ENCODE data around the gene PEX7.
"Not testable (repeated sequence)": the region's sequence is repeated elsewhere in the genome, so short reads cannot be mapped to it uniquely, and the experiment has no call there.

PEX7 gene

GRCh38 chr6:136822376-136823127 is at the start of gene PEX7:
Gene PEX7, plus strand, starts transcription at chr6:136822592. Its CDS starts 74 bp downstream, at chr6:136822666.
- peak; percentile 93 for DNase-seq

DNA sequence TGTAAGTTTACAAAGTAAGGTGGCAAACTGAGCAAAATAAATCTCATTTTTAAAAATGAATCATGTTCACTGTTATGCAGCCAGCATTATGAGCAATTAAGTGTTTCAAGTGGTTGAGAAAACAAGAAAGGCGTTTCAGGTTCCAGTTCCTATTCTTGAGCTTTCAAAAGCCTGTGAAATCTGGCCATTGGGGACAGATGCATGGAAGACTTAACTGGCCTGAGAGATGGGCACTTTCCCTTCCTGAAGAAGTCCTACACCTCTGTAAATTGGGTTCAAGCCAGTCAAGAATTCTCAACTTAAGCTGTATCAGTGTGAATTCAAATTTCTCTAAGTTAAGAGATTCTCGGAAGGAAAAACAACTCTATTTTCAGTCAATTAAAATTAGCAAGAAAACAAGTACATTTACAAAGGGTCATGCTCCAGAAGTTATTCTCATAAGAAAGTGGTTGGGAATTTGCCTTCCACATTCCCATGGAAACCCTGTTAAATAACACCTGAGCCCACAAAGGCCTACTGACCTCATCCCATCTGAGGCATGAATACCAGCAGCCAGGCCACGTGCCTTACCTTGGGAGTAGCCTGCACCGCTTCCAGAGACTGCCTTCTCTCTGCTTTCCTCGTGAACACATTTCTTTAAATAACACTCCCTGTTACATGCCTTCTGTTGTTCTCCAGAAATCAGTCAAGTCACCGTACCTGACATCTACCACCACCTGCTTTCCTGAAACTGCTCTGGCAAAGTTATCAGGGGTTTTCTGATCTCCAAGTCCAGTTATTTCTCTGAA is 49.5 kb upstream of the PEX7 start:
- DNase-seq = peak; percentile 79

- no peak for DNase-seq
These were observed 49.0 kb upstream of the PEX7 start for GRCh38 chr6:136773473-136773796.

GRCh38 chr6:136774228-136775041 is 48.0 kb upstream of the PEX7 start:
- DNase-seq = peak; percentile 84

GRCh38 chr6:136775081-136775480 is 47.3 kb upstream of the PEX7 start:
- DNase-seq = no peak

DNA sequence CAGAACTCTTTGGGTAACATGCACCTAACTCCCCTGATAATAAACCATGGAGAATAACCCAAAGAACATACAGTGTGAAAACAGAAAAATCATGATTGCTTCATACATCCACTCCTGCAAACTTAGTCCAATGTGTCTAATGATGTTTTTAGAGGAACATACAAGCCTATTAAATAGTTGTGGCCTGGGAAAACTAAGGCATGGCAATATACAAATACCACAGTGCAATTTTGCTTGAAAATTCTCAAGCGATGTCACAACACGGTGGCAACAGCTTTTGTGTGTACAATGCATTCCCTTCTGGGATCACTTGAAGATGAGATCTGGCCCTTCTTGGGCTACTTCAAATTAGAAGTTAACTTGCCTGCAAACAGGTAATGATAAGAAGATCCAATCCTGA is 46.8 kb upstream of the PEX7 start:
- no peak for DNase-seq

DNA sequence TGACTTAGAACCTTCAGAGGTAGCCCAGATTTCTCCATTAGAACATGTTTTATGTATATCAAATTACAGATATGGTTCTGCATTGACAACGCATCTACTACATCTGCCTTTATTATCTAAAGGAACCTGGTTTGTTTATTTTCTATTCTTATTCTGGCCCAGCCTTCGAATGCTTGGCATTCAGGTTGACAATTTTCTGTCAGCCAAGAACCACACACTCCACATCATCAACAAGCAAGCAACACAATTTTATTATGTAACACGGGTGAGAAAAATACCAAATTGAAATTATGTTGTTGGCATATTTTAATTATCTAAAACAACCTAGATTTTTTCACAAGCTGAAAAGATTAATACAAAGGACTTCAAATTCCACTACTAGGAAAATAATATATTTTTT is 44.7 kb upstream of the PEX7 start:
- no peak for DNase-seq

- no peak for DNase-seq
These were observed 42.7 kb upstream of the PEX7 start for GRCh38 chr6:136779682-136780081.

GRCh38 chr6:136780972-136781371 is 41.4 kb upstream of the PEX7 start:
- DNase-seq = no peak

- peak; percentile 57 for DNase-seq
These were observed 40.2 kb upstream of the PEX7 start for GRCh38 chr6:136782021-136782770.

DNA sequence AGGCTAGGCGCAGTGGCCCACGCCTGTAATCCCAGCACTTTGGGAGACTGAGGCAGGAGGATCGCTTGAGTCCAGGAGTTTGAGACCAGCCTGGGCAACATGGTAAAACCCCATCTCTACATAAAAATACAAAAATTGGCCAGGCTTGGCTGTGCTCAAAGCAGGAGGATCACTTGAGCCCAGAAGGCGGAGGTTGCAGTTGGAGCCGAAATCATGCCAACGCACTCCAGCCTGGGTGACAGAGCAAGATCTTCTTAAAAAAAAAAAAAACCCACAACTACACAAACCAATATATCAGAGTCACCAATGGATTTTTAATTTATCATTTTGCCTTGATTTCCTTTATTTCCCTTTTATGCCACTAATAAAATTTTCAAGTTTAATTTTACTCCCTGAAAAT is 39.4 kb upstream of the PEX7 start:
- no peak for DNase-seq

DNA sequence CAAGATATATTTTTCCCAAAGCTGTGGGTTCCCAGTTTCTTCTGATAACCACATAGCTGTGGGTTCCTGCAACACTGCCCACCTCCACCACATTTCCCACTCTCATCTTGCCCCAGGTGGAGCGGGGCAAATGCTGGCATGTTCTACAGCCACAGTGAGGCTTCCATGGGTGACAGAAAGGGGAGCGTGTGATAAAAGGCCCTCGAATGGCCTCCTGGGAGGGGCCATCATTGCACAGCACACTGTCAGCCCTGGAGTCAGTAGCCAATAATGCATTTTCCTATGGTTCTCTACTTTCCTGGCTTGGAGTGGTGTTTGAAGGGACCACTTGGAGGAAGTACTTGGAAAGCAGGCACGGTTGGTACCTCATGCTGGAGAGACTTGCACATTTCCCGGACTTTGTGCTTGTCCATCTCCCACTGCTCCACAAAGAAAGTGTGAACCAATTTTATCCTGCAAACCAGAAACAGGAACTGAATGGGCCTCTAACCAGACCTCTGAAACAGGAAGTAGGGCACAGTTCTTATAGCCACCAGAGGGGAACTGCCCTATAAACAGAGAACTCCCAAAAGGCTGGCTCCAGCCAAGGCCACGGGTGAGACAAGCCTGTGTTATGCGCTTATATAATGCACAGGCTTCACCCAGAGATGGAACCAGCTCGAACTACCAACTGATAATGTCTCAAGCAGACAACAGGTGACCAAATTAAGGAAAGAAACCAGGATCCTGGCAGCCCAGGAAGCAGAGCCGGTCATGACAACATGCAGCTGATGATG is 38.7 kb upstream of the PEX7 start:
- DNase-seq = peak; percentile 86

DNA sequence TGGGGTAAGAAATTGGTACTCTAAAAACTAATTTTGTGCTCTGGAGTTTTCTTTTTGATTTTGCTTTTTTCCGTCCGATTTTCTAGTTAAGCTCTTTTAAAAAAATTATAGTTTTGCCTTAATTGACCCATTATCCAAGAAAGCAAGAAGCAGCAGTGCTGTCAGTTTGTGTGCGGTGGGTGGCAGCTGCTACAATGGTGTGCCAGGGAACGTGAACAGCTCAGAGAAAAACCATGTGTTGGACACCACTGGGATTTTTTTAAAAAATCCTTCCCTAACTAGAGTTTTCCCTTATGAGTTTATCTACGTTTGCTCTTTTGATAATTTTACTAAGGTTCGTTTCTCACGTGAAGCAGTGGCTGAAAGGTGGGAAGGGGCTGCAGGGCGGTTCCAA is 38.1 kb upstream of the PEX7 start:
- no peak for DNase-seq

DNA sequence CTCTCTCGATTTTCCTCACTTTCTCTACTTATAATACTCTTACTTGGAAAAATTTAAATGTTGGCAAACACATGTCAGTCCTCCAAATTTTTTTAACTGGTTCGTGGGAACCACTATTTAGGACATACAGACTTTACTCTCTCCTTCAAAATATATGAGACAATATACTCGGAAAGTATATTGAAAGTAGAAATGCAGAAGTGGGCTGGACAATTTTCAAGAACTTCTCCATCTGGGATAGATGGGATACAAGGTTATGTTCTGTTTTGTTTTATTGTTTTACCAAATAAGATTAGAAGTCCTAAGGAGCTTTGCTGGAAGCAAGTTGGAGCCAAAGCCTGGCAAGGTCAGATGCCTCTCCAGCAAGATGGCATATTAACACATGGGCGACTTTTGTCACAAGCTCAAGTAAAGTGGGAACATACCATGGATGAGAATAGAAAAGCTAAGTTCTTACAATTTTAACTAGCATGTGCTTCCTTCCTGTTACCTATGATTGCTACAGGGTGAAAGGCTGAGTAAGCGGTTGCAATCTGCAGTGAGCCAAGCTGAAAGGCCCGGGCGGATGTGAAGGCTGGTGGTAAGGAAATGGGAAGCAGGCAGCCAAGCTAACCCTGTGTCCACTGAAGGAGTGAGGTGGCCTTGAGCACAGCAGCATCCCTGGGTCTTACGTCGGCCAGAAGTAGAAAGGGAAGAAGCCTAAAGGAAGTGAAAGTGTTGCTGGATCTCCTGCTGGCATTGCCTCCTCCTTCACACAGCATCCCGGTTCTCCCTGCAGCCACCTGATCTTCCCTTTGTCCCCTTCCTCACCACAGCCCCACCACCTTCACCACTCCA is 37.3 kb upstream of the PEX7 start:
- peak; percentile 88 for DNase-seq

- DNase-seq = no peak
These were observed 35.7 kb upstream of the PEX7 start for GRCh38 chr6:136786658-136787057.

DNA sequence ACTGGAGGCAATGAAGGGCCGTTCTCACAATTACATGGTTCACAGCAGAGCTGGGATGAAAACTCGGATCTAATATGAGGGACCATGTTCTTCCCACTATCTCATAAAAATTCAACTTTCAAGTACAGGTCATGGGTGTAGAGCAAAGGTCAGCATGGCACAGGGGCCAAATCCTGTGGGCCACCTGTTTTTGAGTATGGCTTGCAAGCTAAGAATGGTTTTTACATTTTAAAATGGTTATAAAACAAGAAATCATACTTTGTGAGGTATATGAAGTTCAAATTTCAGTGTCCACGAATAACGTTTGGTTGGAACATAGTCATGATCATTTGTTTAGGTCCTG is 34.7 kb upstream of the PEX7 start:
- DNase-seq = no peak

- peak; percentile 69 for DNase-seq
These were observed 34.1 kb upstream of the PEX7 start for GRCh38 chr6:136788069-136788902.

DNA sequence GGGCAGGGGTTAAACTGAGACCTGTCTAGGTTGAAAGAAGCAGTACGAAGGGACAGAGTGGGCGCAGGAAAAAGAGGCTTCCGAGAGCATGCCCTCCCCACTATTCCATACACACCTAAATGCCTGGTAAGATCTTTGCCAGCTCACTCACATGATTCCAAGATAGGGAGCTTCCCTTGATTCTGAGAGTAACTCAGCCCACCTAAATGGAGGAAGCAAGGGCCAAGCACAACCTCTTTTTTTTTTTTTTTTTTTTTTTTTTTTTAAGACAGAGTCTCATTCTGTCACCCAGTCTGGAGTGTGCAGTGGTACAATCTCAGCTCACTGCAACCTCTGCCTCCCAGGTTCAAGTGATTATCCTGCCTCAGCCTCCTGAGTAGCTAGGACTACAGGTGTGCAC is 33.0 kb upstream of the PEX7 start:
- not testable (repeated sequence) for DNase-seq

- no peak for DNase-seq
These were observed 31.7 kb upstream of the PEX7 start for GRCh38 chr6:136790411-136791295.
